HG02970 (cell line): ENCODE data around the gene FSHB.
"Not testable (repeated sequence)": the region's sequence is repeated elsewhere in the genome, so short reads cannot be mapped to it uniquely, and the experiment has no call there.

Experiments
- ATAC-seq: cut with Tn5 transposase; IDR thresholded peaks from one replicate; pipeline ENCODE4 v1.9.1; 2021; ENCODE audit warnings: mild to moderate bottlenecking, moderate library complexity, moderate number of reproducible peaks; ENCODE audit not compliant: unreplicated experiment, low FRiP score

FSHB gene

DNA sequence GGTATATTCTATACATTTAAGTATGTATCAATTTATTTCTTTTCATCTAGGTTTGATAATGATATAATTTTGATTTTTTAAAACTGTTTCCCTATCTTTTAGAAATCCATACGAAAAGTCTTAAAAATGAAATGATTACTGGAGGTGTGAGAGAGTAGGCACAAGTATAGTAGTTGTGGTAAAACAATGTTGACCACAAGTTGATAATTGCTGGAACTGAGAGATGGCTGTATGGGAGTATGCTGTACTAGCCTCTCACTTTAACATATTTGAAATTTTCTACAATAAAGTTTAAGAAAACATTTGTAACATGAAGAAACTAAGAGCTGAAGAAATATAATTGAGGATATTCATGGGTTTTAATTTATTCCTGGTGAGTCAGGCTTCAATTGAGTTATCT is 30.0 kb downstream of the FSHB start:
- ATAC-seq, result peak; percentile 92

DNA sequence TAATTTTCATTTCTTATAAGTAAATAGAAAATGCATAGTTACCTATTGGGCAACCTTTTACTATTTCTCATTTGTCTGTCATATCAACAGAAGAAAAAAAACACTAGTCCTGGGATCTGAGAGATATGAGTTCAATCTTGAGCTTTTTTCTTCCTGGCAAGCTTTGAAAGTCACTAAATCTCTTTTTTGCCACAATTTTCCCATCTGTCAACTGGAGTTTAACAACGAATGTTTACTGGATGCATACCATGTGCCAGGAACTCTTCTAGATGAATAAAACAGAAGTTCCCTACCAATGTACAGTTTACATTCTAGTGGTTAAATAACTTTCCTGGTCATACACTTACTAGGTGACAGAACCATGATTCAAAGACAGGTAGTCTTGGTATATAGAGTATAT is 31.0 kb downstream of the FSHB start:
- no peak for ATAC-seq

DNA sequence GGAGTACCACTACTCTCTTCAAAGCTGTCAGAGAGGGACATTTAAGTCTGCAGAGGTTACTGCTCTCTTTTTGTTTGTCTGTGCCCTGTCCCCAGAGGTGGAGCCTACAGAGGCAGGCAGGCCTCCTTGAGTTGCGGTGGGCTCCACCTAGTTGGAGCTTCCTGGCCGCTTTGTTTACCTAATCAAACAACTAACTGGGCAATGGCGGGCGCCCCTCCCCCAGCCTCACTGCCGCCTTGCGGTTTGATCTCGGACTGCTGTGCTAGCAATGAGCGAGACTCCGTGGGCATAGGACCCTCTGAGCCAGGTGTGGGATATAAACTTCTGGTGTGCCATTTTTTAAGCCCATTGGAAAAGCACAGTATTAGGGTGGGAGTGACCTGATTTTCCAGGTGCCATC is 37.8 kb downstream of the FSHB start:
- ATAC-seq, result not testable (repeated sequence)

GRCh38 chr11:30270671-30271070 is 39.9 kb downstream of the FSHB start:
- no peak for ATAC-seq

DNA sequence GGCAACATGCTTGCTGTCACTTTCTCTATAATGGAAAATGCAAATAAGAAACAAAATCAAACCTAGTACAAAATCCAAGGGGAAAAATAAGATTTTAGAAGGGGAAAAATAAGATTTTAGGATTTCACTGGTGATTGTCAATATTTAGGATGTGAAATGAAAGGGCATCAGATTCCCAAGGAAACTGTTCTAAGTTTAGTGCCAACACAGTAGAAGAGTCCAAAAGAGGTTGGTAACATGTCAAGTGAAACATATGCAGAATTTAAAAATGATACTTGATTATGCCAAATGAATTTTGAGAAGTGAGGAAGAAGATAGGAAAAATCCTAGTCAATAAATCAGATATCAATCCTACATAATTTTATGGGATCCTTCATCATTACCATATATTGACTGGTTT is 46.4 kb downstream of the FSHB start:
- no peak for ATAC-seq

DNA sequence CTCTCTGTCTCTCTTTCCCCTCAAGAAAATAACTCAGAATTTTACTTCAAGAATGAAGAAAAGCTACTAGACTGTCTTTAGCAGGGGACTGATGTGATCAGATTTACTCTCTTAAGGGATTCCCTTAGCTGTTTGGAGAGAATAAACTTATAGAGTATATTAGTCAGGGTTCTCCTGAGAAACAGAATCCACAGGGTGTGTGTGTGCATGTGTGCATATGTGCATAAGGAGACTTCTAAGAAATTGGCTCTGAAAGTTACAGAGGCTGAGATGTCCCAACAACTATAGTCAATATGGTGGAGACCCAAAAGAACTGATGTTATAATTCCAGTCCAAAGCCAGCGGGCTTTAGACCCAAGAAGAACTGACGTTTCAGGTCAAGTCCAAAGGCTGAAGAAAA is 49.0 kb downstream of the FSHB start:
- ATAC-seq, result no peak

DNA sequence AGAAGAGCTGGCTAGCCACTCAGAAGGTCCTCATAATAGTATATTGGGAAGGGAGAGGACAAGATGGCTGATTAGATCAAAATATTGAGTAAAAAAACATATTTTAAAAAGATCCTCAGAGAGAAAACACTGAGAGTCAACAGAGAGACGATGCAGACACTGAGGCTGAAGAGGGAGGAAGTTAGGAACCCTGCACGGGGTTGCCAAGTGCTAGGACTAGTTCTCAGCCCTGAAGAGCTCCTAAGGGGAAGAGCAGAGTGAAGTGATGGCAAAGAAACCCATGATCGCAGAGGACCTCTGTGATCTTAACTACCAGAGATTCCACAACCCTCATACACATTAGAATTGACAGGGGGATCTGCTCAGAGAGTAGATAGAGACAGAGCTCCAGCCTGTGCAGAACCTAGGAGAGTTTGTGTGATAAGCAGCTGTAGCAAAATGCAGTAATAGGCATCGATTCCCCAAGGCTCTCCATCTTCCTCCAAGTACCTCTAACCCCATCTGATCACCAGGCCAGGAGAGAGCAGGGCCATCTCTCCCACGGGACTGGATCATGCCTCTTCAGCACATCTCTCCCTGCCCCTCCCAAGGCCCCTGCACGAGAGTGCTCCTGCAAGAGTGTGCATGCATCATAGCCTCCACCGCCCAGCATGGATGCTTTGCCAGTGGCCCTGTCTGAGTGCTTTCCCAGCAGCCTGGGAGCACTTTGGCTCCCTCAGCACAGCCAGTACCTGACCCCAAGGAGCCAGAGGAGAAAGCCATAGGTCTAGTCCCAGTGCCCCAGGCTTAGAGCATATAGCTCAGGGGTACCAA is 50.9 kb downstream of the FSHB start:
- ATAC-seq, result peak; percentile 17

DNA sequence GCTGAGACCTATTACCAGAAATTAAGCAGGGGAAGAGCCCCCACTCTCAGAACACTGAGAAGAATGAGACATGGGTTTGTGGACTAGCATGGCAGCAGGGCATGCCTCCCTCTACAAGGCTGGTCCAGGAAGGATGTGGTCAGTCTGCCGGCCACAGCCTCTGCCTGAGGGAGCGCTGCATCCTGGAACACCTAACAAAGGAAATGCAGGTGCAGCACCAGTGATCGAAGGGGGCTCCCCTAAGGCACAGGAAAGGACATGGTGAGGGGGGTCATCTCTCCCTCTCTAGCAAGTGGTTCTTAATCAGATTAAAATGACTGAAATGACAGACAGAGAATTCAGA is 51.4 kb downstream of the FSHB start:
- peak; percentile 81 for ATAC-seq
